K562 (cell line): Measurements from ENCODE around the gene ADAM10. TPM values are rescaled to one million over a fixed set of nuclear protein-coding genes. Genes with fewer than 3 reads are reported as not detected.

Experiments used
- ATAC-seq: fragments of 200-7000 bp; cut with Tn5 transposase; 3 replicates; pipeline ENCODE4 v1.9.1; 2020; ENCODE audit warnings: moderate library complexity
- BruUV-seq: library from RNA; stranded (reverse); fragments of 400-500 nt; replicated peaks from 2 replicates; lab custom pipeline; 2021; lab: Mats Ljungman, UMichigan
- CTCF ChIA-PET: fragments of 300-600 bp; formaldehyde crosslinking; extraction: SDS; loops from one replicate; lab custom pipeline; 2021; ENCODE audit warnings: low intra/inter-chr PET ratio; lab: Yijun Ruan, JAX
- POLR2A ChIA-PET: fragments of 300-600, 350-650 bp; sonication (Branson Sonifier 250); formaldehyde crosslinking; extraction: SDS; loops from one replicate; lab custom pipeline; 2021; ENCODE audit warnings: antibody characterized with exemption, inconsistent platforms; lab: Yijun Ruan, JAX
- DNase-seq, 4 experiments: peaks; one replicate each; pipeline versions ENCODE4 v3.0.0 to v3.0.0-alpha.2; 2011 to 2018; ENCODE audit warnings: low spot score in 3 of 4, mixed read lengths in 3 of 4; ENCODE audit errors: extremely low read depth in 1 of 4
- FAIRE-seq: peaks from 2 replicates; lab custom pipeline; 2011; peaks lifted over from hg19 to GRCh38; lab: Jason Lieb, UNC
- H2AFZ ChIP-seq: 2 replicates; pipeline ENCODE4 v1.6.0; 2011; ENCODE audit warnings: low read depth, low read length, control low read depth, inconsistent platforms
- H3K27ac ChIP-seq: fragments of 200-600 bp; 3 replicates; pipeline ENCODE4 v1.8.0; 2011; ENCODE audit warnings: low read depth, mild to moderate bottlenecking, control low read depth, inconsistent platforms, low read length, moderate library complexity, mixed read lengths; ENCODE audit errors: extremely low read depth
- H3K27me3 ChIP-seq, 2 experiments: fragments of 300-600 bp in 1 of 2; 2 replicates in 1 of 2; 3 replicates in 1 of 2; pipeline versions ENCODE4 v1.6.0 to v1.8.0; 2011; ENCODE audit warnings: inconsistent platforms in 2 of 2, low read length in 2 of 2, mild to moderate bottlenecking in 1 of 2, mixed read lengths in 1 of 2, moderate library complexity in 1 of 2; ENCODE audit not compliant: control insufficient read depth in 2 of 2, insufficient read depth in 2 of 2
- H3K36me3 ChIP-seq: fragments of 300-600 bp; 3 replicates; pipeline ENCODE4 v1.8.0; 2011; ENCODE audit warnings: mild to moderate bottlenecking, low read length, inconsistent platforms; ENCODE audit not compliant: control insufficient read depth, insufficient read depth
- H3K4me1 ChIP-seq, 2 experiments: fragments of 200-600 bp in 1 of 2; replicated peaks in 1 of 2; 2 replicates in 1 of 2; 3 replicates in 1 of 2; pipeline versions ENCODE4 v1.5.1 to v1.8.0; 2011; ENCODE audit warnings: inconsistent platforms in 2 of 2, low read length in 2 of 2, mild to moderate bottlenecking in 1 of 2, mixed read lengths in 1 of 2, moderate library complexity in 1 of 2; ENCODE audit not compliant: control insufficient read depth in 2 of 2, insufficient read depth in 2 of 2
- H3K4me2 ChIP-seq: 2 replicates; pipeline ENCODE4 v1.6.1; 2011; ENCODE audit warnings: low read length, control low read depth, inconsistent platforms, mixed read lengths; ENCODE audit not compliant: insufficient read depth
- H3K4me3 ChIP-seq: fragments of 200-600 bp; sonication (generic), shearing (Covaris generic); 2 replicates; pipeline ENCODE4 v1.5.1; 2016; ENCODE audit warnings: control low read depth, inconsistent platforms
- H3K79me2 ChIP-seq: fragments of 200-600 bp; 3 replicates; pipeline ENCODE4 v1.8.0; 2011; ENCODE audit warnings: low read length, inconsistent platforms; ENCODE audit not compliant: control insufficient read depth, insufficient read depth
- H3K9ac ChIP-seq, 2 experiments: 2 replicates each; pipeline versions ENCODE4 v1.6.0 to v1.6.1; 2011; ENCODE audit warnings: low read depth in 2 of 2, low read length in 2 of 2, control low read depth in 1 of 2, inconsistent platforms in 1 of 2, mild to moderate bottlenecking in 1 of 2, mixed read lengths in 1 of 2; ENCODE audit not compliant: insufficient read depth in 1 of 2
- H3K9me1 ChIP-seq: one replicate; pipeline ENCODE4 v1.6.0; 2011; ENCODE audit warnings: inconsistent platforms, mild to moderate bottlenecking, low read length, moderate library complexity; ENCODE audit not compliant: control insufficient read depth, insufficient read depth
- H3K9me3 ChIP-seq: replicated peaks from 2 replicates; pipeline ENCODE4 v1.5.1; 2011; ENCODE audit warnings: low read depth, low read length, inconsistent platforms; ENCODE audit not compliant: control insufficient read depth, insufficient read depth
- H4K20me1 ChIP-seq: replicated peaks from 2 replicates; pipeline ENCODE4 v1.6.1; 2011; ENCODE audit warnings: low read length, inconsistent platforms, mixed read lengths; ENCODE audit not compliant: control insufficient read depth, insufficient read depth
- DACH1 ChIP-seq: fragments of 450-650 bp; IDR thresholded peaks from 2 replicates; pipeline ENCODE4 v1.6.1; 2018; ENCODE audit not compliant: partially characterized antibody
- GTF2B ChIP-seq: IDR thresholded peaks from 2 replicates; pipeline ENCODE4 v1.6.1; 2011; ENCODE audit not compliant: insufficient read length; ENCODE audit errors: extremely low read depth
- SIX5 ChIP-seq, 2 experiments: IDR thresholded peaks; 2 replicates each; pipeline ENCODE4 v1.6.1; 2011; ENCODE audit warnings: low read length in 2 of 2, borderline replicate concordance in 1 of 2, low read depth in 1 of 2, mild to moderate bottlenecking in 1 of 2, moderate library complexity in 1 of 2; ENCODE audit not compliant: insufficient read depth in 1 of 2
- SMC3 ChIP-seq: conservative IDR thresholded peaks from 2 replicates; pipeline ENCODE4 v1.6.1; 2011; ENCODE audit warnings: low read depth, low read length, improper control_type of control experiment; ENCODE audit not compliant: insufficient read depth
- TRIM28 ChIP-seq: fragments of 450-650 bp; IDR thresholded peaks from 2 replicates; pipeline ENCODE4 v1.6.1; 2017
- WGBS: fragments of 100-300 bp; shearing (Covaris generic); methylation state at CpG from one replicate; pipeline ENCODE4 v1.1.6; 2016; ENCODE audit warnings: low coverage, mixed read lengths; ENCODE audit not compliant: insufficient coverage; ENCODE audit errors: missing lambda C conversion rate; 5-methylcytosine and 5-hydroxymethylcytosine counted together
- in situ Hi-C: fragments of 300-500 bp; cut with MboI; formaldehyde crosslinking; loops from 4 replicates; pipeline ENCODE4 v1.15.0; 2018; ENCODE audit warnings: inconsistent platforms, mixed read lengths
- intact Hi-C: fragments of 100-400 bp; cut with micrococcal nuclease; formaldehyde crosslinking; loops from 2 replicates; pipeline ENCODE4 v1.14.2; 2022
- polyA plus RNA-seq, 8 experiments: library from polyadenylated mRNA; depleted of rRNA in 4 of 8; stranded (reverse) in 5 of 8; unstranded in 3 of 8; fragments of >200 nt; fragmentation: Nextera tagmentation in 2 of 8; fragmentation: Illumina TruSeq in 1 of 8; extraction: Ambion mirVana in 2 of 8; extraction: Trizol in 1 of 8; gene quantifications; 2 replicates each; pipeline versions ENCODE4 v1.2.1 to v1.2.3, GENCODE V29; 2011 to 2014; ENCODE audit warnings: inconsistent platforms in 1 of 8, missing spikeins in 1 of 8
- total RNA-seq, 7 experiments: library from RNA; depleted of rRNA in 6 of 7; stranded (reverse); fragments of >200 nt in 6 of 7; fragmentation: Illumina TruSeq in 2 of 7; extraction: Trizol in 2 of 7; gene quantifications; 2 replicates each; pipeline versions ENCODE4 v1.2.1 to v1.2.3, GENCODE V29; 2011 to 2021; ENCODE audit warnings: low replicate concordance in 1 of 7

Gene ADAM10
- total and polyA plus RNA-seq, 9 of the 15 experiments (the other 6 are each of a cell fraction or from before 2014, with no cell fraction given), result 11.9 to 152 (median 57.3) TPM

- intact Hi-C loops, result no loop called here
- peaks cover 19 to 40% of the 10 kb centered on the region in 2 experiments; a peak in 4 of 5 replicates for H3K4me1 ChIP-seq
- 79% methylated on average over 4 of the region's 4 CpGs for WGBS
- no peak for ATAC-seq
- no TSS peak for BruUV-seq
- no peak overlapping the region for H3K27ac ChIP-seq
- FAIRE-seq, result no peak
- H3K4me3 ChIP-seq, result no peak overlapping the region
- ChIA-PET CTCF (interaction anchor here (0.6 kb wide), 1 partner anchor 470 kb away, joined by 3 read pairs; no protein-coding TSS in a partner anchor), POLR2A (interaction anchor here (0.9 kb wide), 1 partner anchor 17 kb away, joined by 4 read pairs; no protein-coding TSS in a partner anchor)
- no peaks in the 10 kb centered on the region; the same call in 2 of the 3 replicates for H3K36me3 ChIP-seq
- H3K79me2 ChIP-seq, result peaks cover 85% of the 10 kb centered on the region
- H3K4me2 ChIP-seq, result no peak overlapping the region
- in situ Hi-C loops, result no loop called here
- H3K27me3 ChIP-seq, result no peaks in the 10 kb centered on the region
- no peak overlapping the region for H3K9ac ChIP-seq
- peaks cover 3% of the 10 kb centered on the region; the same call in 1 of the 2 replicates for H4K20me1 ChIP-seq
- H3K9me1 ChIP-seq, result no peaks in the 10 kb centered on the region
- no peak for DNase-seq
- H2AFZ ChIP-seq, result no peak overlapping the region
- TF ChIP-seq SMC3, result no peak
- TF ChIP-seq DACH1, result peak; percentile 62
- no peak for TF ChIP-seq SIX5 (IDR thresholded peaks at IDR 0.05; ENCODE audit: borderline replicate concordance in 1 of 2, insufficient read depth in 1 of 2, low read depth in 1 of 2, low read length in 2 of 2)
- TF ChIP-seq TRIM28, result no peak
- TF ChIP-seq GTF2B, result no peak
- no peaks in the 10 kb centered on the region for H3K9me3 ChIP-seq
Observed at GRCh38 chr15:58777107-58777506, 27.6 kb upstream of the ADAM10 start.
